ENCODE measurements around the gene CELSR3. TPM values are rescaled to one million over a fixed set of nuclear protein-coding genes. Genes with fewer than 3 reads are reported as not detected.

The CELSR3 gene
- total RNA-seq, 1 donor from 2014 or later, result 9.8 TPM

- H3K9me3 Mint-ChIP-seq, result no peaks in the 10 kb centered on the region
- H3K36me3 Mint-ChIP-seq, result peaks cover 12% of the 10 kb centered on the region
- H3K4me1 Mint-ChIP-seq (ENCODE audit: unreplicated experiment), result peaks cover 22% of the 10 kb centered on the region
- no peaks in the 10 kb centered on the region for H3K27me3 Mint-ChIP-seq
- no peak for TF ChIP-seq CTCF (conservative IDR thresholded peaks at IDR 0.05)
- no peak overlapping the region for H3K4me3 Mint-ChIP-seq
- no peak overlapping the region for H3K27ac Mint-ChIP-seq
- no peak for DNase-seq (ENCODE audit: extremely low spot score, unreplicated experiment)
Observed at GRCh38 chr3:48687220-48687678, 24.6 kb upstream of the CELSR3 start.

- no peak for DNase-seq (ENCODE audit: extremely low spot score, unreplicated experiment)
- H3K27me3 Mint-ChIP-seq, result no peaks in the 10 kb centered on the region
- TF ChIP-seq CTCF (conservative IDR thresholded peaks at IDR 0.05), result no peak
- no peaks in the 10 kb centered on the region for H3K9me3 Mint-ChIP-seq
- H3K4me3 Mint-ChIP-seq, result peak overlapping the region; percentile 94
- peak overlapping the region; percentile 68 for H3K27ac Mint-ChIP-seq
- H3K36me3 Mint-ChIP-seq, result peaks cover 12% of the 10 kb centered on the region
- H3K4me1 Mint-ChIP-seq (ENCODE audit: unreplicated experiment), result peaks cover 22% of the 10 kb centered on the region
Observed at GRCh38 chr3:48686538-48687219, 24.0 kb upstream of the CELSR3 start.

- Mint-ChIP-seq H3K36me3 (peaks cover 8% of the 10 kb centered on the region), H3K4me1 (ENCODE audit: unreplicated experiment) (peaks cover 22% of the 10 kb centered on the region), H3K4me3 (peak within 1 kb of the TSS; percentile 94), H3K27me3 (no peaks in the 10 kb centered on the region), H3K9me3 (no peaks in the 10 kb centered on the region), H3K27ac (peak within 1 kb of the TSS; percentile 78)
- peak; percentile 93 for TF ChIP-seq CTCF (conservative IDR thresholded peaks at IDR 0.05)
- DNase-seq (ENCODE audit: extremely low spot score, unreplicated experiment), result peak; percentile 92
Observed at GRCh38 chr3:48685603-48686511, 23.2 kb upstream of the CELSR3 start, which contains the start of gene NCKIPSD. TSS of gene NCKIPSD (minus strand) at chr3:48685915. CDS start at chr3:48685807, 108 bp downstream.

GRCh38 chr3:48685293-48685602 lies 22.6 kb upstream of the CELSR3 start:
- peak overlapping the region; percentile 94 for H3K4me3 Mint-ChIP-seq
- peaks cover 22% of the 10 kb centered on the region for H3K4me1 Mint-ChIP-seq (ENCODE audit: unreplicated experiment)

More at GRCh38 chr3:48685293-48685602, 22.6 kb upstream of the CELSR3 start:
- no peaks in the 10 kb centered on the region for H3K27me3 Mint-ChIP-seq
- TF ChIP-seq CTCF (conservative IDR thresholded peaks at IDR 0.05), result no peak
- DNase-seq (ENCODE audit: extremely low spot score, unreplicated experiment), result no peak
- H3K36me3 Mint-ChIP-seq, result peaks cover 13% of the 10 kb centered on the region
- no peak overlapping the region for H3K27ac Mint-ChIP-seq
- no peaks in the 10 kb centered on the region for H3K9me3 Mint-ChIP-seq

Measured in type B pancreatic cell (in vitro differentiated cells).